ENCODE data around the gene DACT3. TPM values are rescaled to one million over a fixed set of nuclear protein-coding genes. Genes with fewer than 3 reads are reported as not detected.

Gene DACT3
- total RNA-seq, 4 donors from 2014 or later, result 0.26 to 1.0 (median 0.39) TPM

GRCh38 chr19:46689358-46689757 is 28.4 kb upstream of the DACT3 start:
- TF ChIP-seq, protein P1, sequence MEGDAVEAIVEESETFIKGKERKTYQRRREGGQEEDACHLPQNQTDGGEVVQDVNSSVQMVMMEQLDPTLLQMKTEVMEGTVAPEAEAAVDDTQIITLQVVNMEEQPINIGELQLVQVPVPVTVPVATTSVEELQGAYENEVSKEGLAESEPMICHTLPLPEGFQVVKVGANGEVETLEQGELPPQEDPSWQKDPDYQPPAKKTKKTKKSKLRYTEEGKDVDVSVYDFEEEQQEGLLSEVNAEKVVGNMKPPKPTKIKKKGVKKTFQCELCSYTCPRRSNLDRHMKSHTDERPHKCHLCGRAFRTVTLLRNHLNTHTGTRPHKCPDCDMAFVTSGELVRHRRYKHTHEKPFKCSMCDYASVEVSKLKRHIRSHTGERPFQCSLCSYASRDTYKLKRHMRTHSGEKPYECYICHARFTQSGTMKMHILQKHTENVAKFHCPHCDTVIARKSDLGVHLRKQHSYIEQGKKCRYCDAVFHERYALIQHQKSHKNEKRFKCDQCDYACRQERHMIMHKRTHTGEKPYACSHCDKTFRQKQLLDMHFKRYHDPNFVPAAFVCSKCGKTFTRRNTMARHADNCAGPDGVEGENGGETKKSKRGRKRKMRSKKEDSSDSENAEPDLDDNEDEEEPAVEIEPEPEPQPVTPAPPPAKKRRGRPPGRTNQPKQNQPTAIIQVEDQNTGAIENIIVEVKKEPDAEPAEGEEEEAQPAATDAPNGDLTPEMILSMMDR (IDR thresholded peaks at IDR 0.05 in 4 of 5, conservative IDR thresholded peaks at IDR 0.05 in 1 of 5), result no peak
- no peak for TF ChIP-seq POLR2A (IDR thresholded peaks at IDR 0.05)
- intact Hi-C loops (cut with DNase I; ENCODE audit: low total_unique reads), result no loop called here
- H3K27ac ChIP-seq, result no peak overlapping the region
- H3K4me1 ChIP-seq, result no peaks in the 10 kb centered on the region
- no peak for ATAC-seq
- in situ Hi-C loops (cut with MboI; ENCODE audit: low sequenced_read_pairs in 4 of 4), result no loop called here
- DNase-seq, result no peak
- no peaks in the 10 kb centered on the region for H3K9me3 ChIP-seq
- H3K27me3 ChIP-seq, result no peaks in the 10 kb centered on the region
- H3K36me3 ChIP-seq, result peaks cover 0 to 61% of the 10 kb centered on the region in 2 donors
- H3K4me3 ChIP-seq, result no peak overlapping the region

- in situ Hi-C loops (cut with MboI; ENCODE audit: low sequenced_read_pairs in 4 of 4), result no loop called here
- no peak for TF ChIP-seq POLR2A (IDR thresholded peaks at IDR 0.05)
- TF ChIP-seq, protein P1 (IDR thresholded peaks at IDR 0.05 in 4 of 5, conservative IDR thresholded peaks at IDR 0.05 in 1 of 5), result no peak
- intact Hi-C loops (cut with DNase I; ENCODE audit: low total_unique reads), result no loop called here
- Histone ChIP-seq H3K9me3 (no peaks in the 10 kb centered on the region), H3K27ac (no peak overlapping the region), H3K27me3 (no peaks in the 10 kb centered on the region), H3K4me3 (no peak overlapping the region), H3K36me3 (peaks cover 0 to 46% of the 10 kb centered on the region in 2 donors), H3K4me1 (no peaks in the 10 kb centered on the region)
- ATAC-seq (no peak), DNase-seq (no peak)
Measured at GRCh38 chr19:46687438-46688145, 26.6 kb upstream of the DACT3 start.

DNA sequence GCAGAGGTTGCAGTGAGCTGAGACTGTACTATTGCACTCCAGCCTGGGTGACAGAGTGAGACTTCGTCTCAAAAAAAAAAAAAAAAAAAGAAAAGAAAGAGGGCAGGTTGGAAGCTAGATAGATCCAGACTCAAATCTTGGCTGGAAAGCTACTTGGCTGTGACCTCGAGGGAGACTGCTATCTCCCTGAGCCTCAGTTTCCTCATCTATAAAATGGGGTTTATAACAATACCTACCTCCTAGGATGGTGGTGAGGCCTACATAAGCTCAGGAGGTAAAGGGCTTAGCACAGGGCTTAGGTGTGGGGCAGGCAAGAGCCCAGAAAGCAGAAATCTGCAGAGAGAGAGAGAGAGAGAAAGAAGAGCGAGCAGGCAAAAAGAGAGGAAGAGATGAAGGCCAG is 24.2 kb upstream of the DACT3 start:
- Histone ChIP-seq H3K4me3 (no peak overlapping the region), H3K4me1 (no peaks in the 10 kb centered on the region), H3K36me3 (peaks cover 0 to 30% of the 10 kb centered on the region in 2 donors), H3K27ac (no peak overlapping the region), H3K9me3 (no peaks in the 10 kb centered on the region), H3K27me3 (no peaks in the 10 kb centered on the region)
- in situ Hi-C loops (cut with MboI; ENCODE audit: low sequenced_read_pairs in 4 of 4) (no loop called here), intact Hi-C loops (cut with DNase I; ENCODE audit: low total_unique reads) (no loop called here)
- TF ChIP-seq, protein P1 (IDR thresholded peaks at IDR 0.05 in 4 of 5, conservative IDR thresholded peaks at IDR 0.05 in 1 of 5), result no peak
- TF ChIP-seq POLR2A (IDR thresholded peaks at IDR 0.05), result no peak
- no peak for DNase-seq
- ATAC-seq, result no peak

- ATAC-seq (no peak), DNase-seq (no peak)
- intact Hi-C loops (cut with DNase I; ENCODE audit: low total_unique reads), result no loop called here
- peaks cover 0 to 37% of the 10 kb centered on the region in 2 donors for H3K36me3 ChIP-seq
- no peak overlapping the region for H3K4me3 ChIP-seq
- no peaks in the 10 kb centered on the region for H3K9me3 ChIP-seq
- no peak overlapping the region for H3K27ac ChIP-seq
- H3K27me3 ChIP-seq, result no peaks in the 10 kb centered on the region
- in situ Hi-C loops (cut with MboI; ENCODE audit: low sequenced_read_pairs in 4 of 4), result no loop called here
- H3K4me1 ChIP-seq, result no peaks in the 10 kb centered on the region
- TF ChIP-seq POLR2A (IDR thresholded peaks at IDR 0.05), result no peak
- TF ChIP-seq, protein P1 (IDR thresholded peaks at IDR 0.05 in 4 of 5, conservative IDR thresholded peaks at IDR 0.05 in 1 of 5), result no peak
Measured at GRCh38 chr19:46678110-46678732, 17.2 kb upstream of the DACT3 start.

Data from gastrocnemius medialis (tissue), 4 donors.